NCI-H748 (cell line): Measurements from ENCODE around the gene PLCB1.

Experiments
- DNase-seq: peaks from one replicate; lab custom pipeline; 2025; ENCODE audit not compliant: unreplicated experiment; lab: John Stamatoyannopoulos, UW

The PLCB1 gene

DNA sequence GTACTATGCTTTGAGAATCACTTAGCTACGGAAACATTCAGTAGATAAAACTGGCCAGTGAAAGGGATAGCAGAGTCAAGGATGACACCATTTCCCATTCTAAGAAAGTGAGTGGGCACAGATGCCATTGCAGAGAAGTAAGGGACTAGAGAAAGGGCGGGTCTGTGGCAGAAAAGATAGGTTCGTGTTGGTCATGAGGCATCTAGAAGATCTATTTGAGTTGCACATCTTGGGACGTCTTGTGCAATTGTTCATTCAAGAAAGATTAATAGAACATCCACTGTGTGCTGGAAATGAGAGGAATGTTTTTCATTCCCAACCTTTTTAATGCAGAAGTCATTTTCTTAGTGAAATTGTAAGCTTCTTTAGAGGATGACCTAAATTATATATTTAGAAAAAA is 161.7 kb downstream of the PLCB1 start:
- no peak for DNase-seq

DNA sequence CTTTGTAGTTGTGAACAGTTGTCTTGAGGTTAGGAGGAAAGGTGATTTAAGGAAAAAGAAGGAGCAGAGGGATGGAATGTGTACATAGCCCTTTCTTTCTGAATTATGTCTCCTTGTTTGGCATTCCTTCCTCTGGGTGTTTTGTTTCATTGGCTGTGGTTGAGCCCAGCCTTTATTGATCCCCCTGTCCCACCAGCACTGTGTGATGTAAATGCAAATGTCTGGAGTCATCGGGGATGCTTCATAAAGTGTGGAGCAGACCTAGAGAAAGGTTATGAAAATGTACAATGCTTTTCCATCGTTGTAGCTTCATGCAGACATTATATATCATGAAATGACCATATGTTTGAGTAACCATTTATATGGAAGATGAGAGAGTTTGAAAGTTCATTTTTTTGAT is 164.5 kb downstream of the PLCB1 start:
- DNase-seq = no peak

DNA sequence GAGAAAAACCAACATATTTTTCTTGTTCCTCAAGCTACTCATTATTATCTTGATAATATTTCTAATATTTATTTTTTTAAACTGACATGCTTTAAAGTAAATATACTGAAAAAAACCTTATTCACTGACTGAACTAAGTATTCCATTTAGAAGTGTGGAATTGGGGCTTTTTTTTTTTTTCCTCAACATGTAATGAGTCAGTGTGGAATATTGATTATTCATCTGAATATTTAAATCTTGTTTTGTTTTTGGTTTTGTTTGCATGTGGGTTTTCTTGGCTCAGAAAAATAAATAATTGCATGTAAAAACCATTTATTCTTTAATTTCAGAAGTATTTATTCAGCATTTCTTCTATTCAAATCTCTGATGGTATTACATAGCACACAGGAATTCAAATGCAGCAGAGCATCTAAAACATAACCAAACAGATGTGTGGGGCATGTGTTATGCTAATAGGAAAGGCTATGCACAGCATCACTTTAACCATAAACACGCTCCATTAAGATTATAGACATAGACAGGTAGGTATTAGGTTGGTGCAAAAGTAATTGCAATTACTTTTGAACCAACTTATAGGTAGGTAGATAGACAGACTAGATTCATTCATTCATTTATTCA is 166.5 kb downstream of the PLCB1 start:
- no peak for DNase-seq

DNA sequence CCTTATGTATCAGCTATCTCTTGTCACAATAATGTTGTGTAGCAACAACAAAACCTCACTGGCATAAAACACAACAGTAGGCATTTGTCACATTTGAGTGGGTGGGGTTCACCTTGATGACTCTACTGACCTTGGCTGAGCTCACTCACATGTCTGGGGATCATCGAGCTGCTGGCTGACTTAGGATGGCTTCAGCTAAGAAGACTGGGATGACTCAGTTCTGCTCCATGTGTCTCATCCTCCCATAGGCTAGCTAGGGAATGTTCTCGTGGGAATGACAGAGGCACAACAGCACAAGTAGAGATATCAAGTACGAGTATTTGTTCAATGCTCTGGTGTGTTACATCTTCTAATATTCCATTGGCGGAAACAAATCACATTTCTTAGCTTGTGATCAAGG is 167.9 kb downstream of the PLCB1 start:
- DNase-seq = no peak

DNA sequence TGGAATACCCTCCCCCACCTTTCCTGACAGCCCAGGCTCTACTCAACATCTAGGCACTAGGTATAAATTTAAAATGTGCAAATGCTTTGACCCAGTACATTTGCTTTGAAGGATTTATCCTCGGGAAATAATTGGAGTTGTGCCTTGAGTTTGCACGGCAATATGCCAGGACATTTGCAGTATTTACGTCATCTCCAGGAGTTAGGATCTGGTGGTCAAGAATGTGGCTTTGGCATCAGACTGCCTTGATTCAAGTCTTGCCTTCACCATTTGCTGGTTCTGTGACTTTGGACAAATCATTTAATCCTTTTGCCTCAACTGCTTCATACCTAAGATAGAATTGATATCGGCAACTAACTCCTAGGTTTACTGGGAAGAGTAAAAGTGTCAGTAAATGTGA is 169.6 kb downstream of the PLCB1 start:
- DNase-seq = no peak

DNA sequence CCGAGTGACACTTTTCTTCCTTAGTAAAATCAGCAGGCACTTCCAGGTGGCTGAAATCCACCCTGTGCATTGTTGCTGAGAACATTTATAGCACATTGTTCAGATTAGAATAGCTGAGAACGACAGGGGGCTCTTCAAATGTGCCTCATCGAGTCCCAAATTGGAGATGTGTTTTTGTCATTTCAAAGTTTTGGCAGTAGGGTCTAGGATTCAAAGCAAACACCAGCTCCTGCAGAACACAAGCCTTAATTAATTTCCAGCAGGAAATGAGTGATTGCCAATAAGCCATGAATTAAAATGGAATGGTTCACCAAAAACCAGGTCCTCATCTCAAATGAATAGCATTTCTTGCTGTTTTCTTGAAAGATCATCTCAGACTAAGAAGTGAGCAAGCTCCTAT is 171.6 kb downstream of the PLCB1 start:
- peak; percentile 95 for DNase-seq

DNA sequence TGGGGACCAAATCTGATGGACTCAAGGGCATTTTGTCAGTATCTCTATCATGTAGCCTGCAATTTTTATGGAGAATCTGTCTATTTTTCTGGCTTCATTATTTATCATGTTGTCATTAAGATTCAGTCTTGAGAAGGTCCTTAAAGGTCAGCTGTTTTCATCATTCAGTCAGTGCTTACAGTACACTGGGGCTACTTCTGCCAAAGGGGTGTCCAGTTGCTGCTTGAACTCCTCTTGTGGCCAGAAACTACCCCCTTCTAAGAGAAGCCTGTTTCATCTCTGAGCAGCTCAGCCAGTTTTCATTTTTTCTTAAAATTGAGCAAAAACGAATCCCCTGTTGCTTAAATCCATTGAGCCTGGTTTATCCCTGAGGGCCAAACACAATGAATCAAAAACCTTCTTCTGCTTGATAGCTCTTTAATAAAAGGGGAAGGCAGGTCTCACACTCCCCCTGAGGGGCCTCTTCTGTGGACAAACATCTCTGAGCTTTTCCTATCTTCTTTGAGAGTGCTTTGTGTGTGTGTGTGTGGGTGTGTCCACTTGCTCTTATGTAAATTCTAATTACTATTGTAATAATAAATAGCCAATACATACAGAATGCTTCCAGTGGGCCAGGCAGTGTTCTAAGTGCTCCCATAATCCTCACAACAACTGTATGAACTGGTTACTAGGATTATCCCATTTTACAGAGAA is 172.2 kb downstream of the PLCB1 start:
- peak; percentile 96 for DNase-seq

DNA sequence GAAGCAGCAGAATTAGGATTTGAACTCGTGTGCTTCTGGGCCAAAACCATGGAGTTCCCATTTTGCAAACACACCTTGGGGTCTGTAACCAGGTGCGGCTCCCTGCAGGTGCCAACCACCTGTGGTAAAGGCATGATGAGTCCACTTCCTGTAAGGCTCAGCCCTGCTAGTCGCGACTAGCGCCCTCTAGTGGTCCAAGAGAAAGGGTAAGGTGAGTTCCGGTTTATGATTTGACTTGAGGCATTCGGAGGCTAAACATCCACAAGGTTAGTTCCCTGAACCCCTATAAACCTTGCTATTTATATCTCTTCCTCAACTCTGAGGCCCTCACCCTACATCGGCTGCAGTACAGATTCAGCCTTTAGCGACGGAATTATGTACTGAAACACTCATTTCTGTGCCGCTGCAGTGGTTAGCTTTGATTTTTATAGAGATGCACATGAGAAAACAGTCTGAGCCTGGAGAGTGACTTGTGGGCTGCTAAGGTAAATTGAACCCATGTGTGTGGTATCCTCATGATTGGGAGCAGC is 173.4 kb downstream of the PLCB1 start:
- peak; percentile 97 for DNase-seq

DNA sequence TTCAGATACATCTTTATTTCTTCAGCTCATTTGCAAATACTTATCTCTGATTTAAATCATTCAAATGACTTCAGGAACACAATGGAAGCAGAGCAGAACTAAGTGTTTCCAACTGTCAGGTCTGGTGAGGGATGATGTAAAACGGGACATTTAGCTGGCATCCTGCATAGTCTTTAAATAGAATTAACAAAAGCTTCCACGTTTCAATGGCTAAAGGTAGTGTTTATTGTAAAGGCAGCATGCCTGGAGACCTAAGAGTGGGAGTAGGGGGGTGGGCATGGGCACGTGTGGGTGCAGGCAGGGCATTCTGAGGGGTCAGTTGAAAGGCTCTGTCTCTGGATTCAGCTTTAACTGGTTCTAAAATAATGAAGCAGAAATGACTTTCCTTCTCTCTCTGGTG is 174.9 kb downstream of the PLCB1 start:
- DNase-seq = no peak

DNA sequence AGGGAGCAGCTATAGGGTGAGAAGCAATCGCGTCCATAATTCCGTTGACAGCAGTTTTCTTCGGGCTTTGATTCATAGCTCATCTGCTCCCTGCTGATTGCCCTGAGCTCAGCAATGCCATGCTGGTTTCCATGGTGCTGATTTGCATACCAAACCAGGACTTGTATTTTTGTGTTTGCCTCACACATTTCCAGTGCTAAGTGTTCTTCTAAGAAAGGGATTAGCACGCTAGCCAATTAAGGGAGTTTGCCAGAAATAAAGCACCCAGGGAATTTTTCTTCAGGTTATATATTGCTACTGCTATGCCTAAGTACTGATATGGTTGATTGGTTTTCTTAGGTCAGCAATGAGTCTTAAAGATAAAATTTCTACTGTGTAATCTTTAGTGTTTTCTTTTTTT is 177.6 kb downstream of the PLCB1 start:
- peak; percentile 52 for DNase-seq

DNA sequence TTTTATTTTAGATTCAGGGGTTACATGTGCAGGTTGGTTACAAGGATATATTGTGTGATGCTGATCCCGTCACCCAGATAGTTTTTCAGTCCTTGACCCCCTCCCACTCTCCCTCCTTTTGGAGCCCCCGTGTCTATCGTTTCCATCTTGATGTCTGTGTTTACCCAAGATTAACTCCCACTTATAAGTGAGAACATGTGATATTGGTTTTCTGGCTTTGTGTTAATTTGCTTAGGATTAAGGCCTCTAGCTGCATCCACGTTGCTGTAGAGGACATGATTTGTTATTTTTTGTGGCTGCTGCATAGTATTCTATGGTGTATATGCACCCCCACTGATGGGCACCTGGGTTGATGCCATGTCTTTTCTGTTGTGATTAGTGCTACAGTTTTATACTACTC is 178.6 kb downstream of the PLCB1 start:
- DNase-seq = no peak

DNA sequence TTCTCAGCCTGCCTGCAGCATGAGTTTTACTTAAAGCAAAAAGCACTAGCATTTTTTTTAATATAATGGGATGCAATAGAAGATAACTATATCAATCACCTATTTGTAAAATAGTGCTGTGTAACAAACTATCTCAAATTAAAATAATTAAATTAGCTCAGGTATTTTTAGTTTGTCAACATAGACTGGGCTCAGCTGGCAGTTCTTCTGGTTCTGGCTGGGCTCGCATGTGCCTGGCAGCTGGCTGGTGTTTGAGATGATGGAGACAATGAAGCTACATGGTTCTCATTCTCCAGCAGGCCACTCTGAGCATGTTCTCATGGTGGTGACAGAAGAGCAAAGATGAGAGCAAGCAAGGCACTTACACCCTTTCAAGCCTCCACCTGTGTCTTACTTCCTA is 181.0 kb downstream of the PLCB1 start:
- DNase-seq = no peak

DNA sequence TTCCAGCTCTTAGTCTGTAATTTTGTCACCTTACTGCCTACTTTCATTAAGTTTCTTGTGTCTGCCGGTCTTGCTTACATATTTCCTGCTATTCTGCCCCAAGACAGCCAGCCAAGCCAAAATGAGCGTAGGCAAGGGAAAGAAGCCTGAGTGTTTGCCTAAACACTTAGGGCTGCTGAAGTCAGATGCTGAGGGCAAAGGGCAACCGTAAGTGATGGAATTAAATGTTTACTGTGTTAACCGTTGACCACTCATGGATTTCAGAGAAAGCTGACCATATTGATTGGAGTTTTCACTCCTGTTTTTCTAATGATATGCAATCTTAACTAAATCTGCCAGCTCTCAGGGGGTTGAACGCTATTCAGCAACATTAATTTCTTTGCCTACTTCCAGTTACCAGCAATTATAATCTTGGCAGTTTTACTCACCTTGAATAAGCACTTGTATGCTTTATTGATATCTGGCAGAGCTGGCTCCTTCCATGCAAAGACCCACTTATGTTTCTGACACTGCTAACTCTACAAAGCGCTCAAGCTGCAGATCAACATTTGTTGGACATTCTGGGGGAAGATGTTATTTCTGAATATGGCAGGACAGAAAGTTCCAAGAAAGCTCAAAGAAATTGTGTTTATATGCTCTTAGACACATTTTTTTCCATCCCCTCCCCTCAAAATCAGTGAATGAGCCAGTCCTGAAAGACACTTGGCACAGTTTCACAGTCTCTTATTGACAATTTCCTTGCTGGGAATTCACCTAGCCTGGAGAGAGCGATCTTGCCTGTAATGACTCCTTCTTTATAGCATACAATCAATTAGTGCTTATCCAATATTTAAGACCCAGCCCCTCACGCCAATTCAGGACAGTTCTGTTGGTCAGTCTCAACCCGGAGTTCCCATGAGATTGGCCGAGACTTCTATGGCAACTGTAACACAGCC is 183.8 kb downstream of the PLCB1 start:
- no peak for DNase-seq

DNA sequence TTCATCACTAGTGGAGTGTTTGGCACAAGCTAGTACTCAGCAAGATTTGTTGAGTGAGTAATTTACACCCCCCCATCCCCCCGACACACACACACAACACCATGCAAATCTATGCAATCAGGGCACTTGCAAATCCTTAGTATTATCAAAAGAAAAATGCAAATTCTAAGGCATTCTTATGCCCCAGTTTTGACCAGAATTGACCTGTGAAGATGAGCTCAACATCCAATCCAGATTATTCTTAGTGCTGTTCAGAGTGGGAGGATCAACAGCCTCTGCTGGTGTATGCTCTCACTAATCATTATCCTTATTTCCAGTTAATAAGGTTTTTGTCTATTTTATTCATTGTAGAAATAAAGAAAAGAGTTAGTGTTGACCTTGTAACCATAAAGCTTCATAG is 185.4 kb downstream of the PLCB1 start:
- DNase-seq = no peak

DNA sequence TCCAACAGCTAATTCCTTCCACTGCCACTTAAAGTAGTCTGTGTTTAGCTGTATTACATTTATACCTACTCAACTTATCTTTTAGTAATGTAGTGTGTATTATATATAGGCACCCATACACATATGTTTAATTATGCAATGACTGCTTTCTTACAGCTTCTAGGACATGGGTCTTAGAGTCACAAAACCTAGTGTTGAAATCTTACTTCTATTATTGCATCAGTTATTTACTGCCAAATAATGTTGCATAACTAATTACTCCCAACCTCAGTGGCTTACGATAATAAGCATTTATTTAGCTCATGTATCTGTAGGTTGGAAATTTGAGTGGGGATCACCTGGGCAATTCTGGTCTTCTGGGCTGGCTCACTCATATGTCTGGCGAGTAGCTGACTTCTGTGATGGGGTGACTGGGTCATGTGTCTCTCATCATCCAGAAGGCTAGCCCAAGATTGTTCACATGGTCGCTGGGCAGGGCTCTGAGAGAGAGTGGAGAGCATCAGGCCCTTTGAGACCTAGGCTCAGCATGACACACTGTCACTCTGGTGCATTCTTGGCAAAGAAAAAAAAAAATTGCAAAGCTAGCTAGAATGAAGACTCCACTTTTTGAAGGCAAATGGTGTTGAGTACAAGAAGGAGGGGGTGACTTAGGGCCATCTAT is 187.0 kb downstream of the PLCB1 start:
- DNase-seq = no peak

DNA sequence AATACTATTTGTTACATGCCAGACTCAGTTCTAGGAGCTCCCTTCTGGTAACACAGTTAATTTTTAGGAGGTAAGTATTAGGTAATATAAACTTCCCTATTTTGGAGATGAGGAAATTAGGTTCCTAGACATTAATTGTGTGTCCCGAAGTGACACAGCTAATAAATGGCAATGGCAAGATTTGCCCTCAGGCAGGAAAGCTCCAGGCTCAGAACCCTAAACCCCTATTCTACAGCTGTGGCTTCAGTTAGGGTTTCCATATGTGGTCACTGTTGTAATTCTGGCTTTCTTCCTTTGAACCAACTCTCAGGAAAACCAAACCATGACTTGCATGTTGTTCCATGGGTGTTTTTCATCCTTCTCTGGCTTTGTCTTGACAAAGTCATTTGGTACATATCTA is 188.2 kb downstream of the PLCB1 start:
- no peak for DNase-seq

DNA sequence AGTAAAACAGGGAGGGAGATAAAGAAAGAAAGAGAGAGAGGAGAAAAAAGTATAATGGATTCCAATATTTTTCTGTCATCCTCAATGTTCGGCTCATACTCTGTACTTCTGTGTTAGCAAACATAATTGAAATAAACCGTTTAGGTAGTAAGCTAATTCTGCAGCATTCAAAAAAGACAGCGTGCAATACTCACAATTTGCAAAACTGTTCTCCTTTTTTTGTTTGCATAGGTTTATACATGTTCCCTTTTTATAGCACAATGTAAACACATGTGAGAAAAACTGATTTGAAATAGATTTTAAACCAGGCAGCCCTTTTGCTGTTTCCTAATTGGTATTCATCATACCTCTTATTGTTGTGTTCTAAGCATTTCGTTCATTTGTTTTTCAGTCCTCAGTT is 188.9 kb downstream of the PLCB1 start:
- no peak for DNase-seq

DNA sequence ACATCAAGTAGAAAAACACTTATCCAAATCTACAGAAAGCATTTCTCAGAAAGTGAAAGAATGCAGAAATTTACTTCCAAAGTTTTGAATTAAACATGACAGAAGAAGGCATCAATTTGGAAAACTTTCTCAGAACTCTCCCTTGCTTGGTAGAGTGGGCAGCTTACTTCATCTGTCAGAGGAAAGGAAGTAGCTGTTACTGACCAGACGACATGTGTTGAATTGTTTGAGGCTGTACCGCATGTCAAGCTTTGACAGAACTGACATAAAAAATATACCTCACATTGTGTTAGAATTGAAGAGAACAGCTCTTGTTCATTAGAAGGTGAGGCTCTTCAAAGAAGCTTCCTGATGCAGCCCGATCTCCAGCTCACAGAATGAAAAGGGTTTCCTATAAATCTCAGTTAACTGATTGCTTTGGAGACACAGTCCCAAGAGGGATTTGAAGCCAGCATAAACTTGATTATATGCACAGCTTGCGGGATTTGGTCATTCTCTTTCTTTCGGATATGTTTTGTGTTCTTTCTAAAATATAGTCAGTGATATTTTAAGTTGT is 190.7 kb downstream of the PLCB1 start:
- DNase-seq = no peak

DNA sequence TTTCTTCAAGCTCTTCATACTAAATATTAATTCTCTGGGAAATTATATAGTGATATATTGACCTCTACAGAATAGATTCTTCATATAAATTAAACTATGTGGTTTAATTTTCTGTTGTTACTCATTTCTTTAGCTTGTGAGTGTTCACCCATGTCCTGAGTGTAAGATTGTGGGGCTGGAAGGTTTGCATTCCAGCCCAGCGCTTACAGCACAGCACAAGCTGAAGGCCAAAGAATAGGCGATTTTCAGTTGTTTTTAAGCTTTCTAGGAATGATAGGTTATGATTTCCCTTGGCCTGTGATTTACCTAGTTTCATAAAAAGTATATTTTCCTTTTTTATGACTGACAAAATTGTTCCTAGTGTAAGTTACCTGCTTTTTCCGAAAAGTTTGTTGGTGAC is 194.1 kb downstream of the PLCB1 start:
- no peak for DNase-seq

DNA sequence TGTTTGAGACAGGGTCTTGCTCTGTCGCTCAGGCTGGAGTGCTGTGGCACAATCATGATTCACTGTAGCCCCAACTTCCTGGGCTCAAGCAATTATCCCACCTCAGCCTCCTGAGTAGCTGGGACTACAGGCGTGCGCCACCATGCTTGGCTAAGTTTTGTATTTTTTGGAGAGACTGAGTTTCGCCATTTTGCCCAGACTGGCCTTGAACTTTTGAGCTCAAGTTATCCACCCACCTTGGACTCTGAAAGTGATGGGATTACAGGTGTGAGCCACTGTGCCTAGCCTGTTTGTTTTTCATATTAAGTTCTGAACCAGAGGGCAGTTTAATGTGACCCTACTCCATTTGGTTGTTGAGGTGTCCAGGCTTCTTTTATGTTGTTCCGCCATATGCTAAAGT is 194.8 kb downstream of the PLCB1 start:
- no peak for DNase-seq

DNA sequence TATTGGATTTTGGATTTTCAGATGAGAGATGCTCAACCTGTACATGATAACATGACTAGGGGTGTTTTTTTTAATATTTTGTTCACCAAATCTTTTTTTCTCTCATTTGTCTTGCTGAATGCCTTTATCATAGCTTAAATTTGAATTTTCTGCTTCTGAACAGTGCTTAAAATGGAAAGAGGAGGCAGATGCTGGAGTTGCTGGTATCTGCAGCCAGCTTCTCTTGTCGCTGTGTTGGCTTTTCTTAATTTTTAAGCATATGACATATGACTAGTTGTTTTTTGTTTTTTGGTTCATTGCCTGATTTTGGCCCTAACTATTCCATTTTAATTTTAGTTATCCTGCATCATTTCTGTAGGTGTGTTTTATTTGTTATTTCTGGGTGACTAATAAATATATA is 196.1 kb downstream of the PLCB1 start:
- no peak for DNase-seq
